ENCODE measurements around the gene SMIM32. TPM values are rescaled to one million over a fixed set of nuclear protein-coding genes. Genes with fewer than 3 reads are reported as not detected.

The SMIM32 gene
- total and polyA plus RNA-seq, 2 donors (not counting 3 experiments of a cell fraction or from before 2014, with no cell fraction given): not detected

- H3K4me2 ChIP-seq (ENCODE audit: insufficient read depth, low read length): no peak overlapping the region
- H3K9me1 ChIP-seq (replicated peaks; ENCODE audit: control insufficient read depth, extremely low read depth, insufficient read depth, low read length): no peaks in the 10 kb centered on the region
- H3K4me3 ChIP-seq (replicated peaks in 1 of 3; ENCODE audit: insufficient read depth in 1 of 3, low read depth in 1 of 3, low read length in 3 of 3): no peak overlapping the region
- no peaks in the 10 kb centered on the region for H3K4me1 ChIP-seq (ENCODE audit: control insufficient read depth, extremely low read depth, insufficient read depth, low read length)
- H3K27me3 ChIP-seq (ENCODE audit: control insufficient read depth in 2 of 2, insufficient read depth in 2 of 2, low read length in 2 of 2): no peaks in the 10 kb centered on the region
- H3K9ac ChIP-seq (replicated peaks; ENCODE audit: extremely low read depth, insufficient read depth, low read length): no peak overlapping the region
- TF ChIP-seq JUN (IDR thresholded peaks at IDR 0.05; ENCODE audit: borderline replicate concordance, insufficient read depth, insufficient read length, low read depth) (no peak), MAX (IDR thresholded peaks at IDR 0.05; ENCODE audit: insufficient read depth, insufficient read length) (no peak), POLR2AphosphoS5 (IDR thresholded peaks at IDR 0.05; ENCODE audit: insufficient read depth, low read depth, low read length) (no peak), EZH2 (IDR thresholded peaks at IDR 0.05; ENCODE audit: borderline replicate concordance, low read depth, low read length, severe bottlenecking) (no peak), GATA2 (IDR thresholded peaks at IDR 0.05; ENCODE audit: insufficient read depth, insufficient read length, low read depth, low read length) (no peak), FOS (IDR thresholded peaks at IDR 0.05; ENCODE audit: borderline replicate concordance, insufficient read depth, low read length) (no peak), POLR2A (IDR thresholded peaks at IDR 0.05; ENCODE audit: low read depth, low read length) (no peak), CTCF (IDR thresholded peaks at IDR 0.05; ENCODE audit: extremely low read depth in 1 of 2, insufficient read depth in 1 of 2, low read depth in 1 of 2, low read length in 2 of 2) (no peak), MYC (IDR thresholded peaks at IDR 0.05; ENCODE audit: low read depth, low read length) (no peak)
- H3K27ac ChIP-seq (ENCODE audit: insufficient read depth, low read depth, low read length): no peak overlapping the region
- POLR2A ChIA-PET: interaction anchor here (0.8 kb wide), 1 partner anchor 20 kb away, joined by 3 read pairs; no protein-coding TSS in a partner anchor
- no peak for FAIRE-seq
- DNase-seq (ENCODE audit: low read depth, low spot score): no peak
- H3K36me3 ChIP-seq (ENCODE audit: control insufficient read depth in 2 of 2, extremely low read depth in 1 of 2, insufficient read depth in 2 of 2, low read length in 2 of 2): peaks cover 10 to 12% of the 10 kb centered on the region in 2 experiments
- BruUV-seq (replicated peaks): no TSS peak
- intact Hi-C loops (cut with micrococcal nuclease): no loop called here
- H3K9me3 ChIP-seq (replicated peaks; ENCODE audit: control insufficient read depth, insufficient read depth, low read length): no peaks in the 10 kb centered on the region
- CTCF ChIA-PET: interaction anchor here (0.8 kb wide), 1 partner anchor 9 kb away, joined by 3 read pairs; no protein-coding TSS in a partner anchor
- H4K20me1 ChIP-seq (replicated peaks; ENCODE audit: control insufficient read depth, extremely low read depth, insufficient read depth, low read length): peaks cover 8% of the 10 kb centered on the region
- H2AFZ ChIP-seq (ENCODE audit: low read depth, low read length): no peak overlapping the region
- dilution Hi-C loops (cut with MboI; ENCODE audit: extremely low pct_ligation_motif_present, low sequenced_read_pairs): no loop called here
- peaks cover 80% of the 10 kb centered on the region for H3K79me2 ChIP-seq (ENCODE audit: control insufficient read depth, insufficient read depth, low read length)
Observed at GRCh38 chr5:136153581-136154236, 39.3 kb downstream of the SMIM32 start.

All from endothelial cell of umbilical vein (primary cell).